Neural cell (in vitro differentiated cells): ENCODE results near the gene LOXL4. TPM values are rescaled to one million over a fixed set of nuclear protein-coding genes. Genes with fewer than 3 reads are reported as not detected.

Source experiments
- H2AFZ ChIP-seq: fragments of 200-600, 300-800 bp; sonication (generic), shearing (Covaris generic); 2 replicates; pipeline ENCODE4 v1.6.0; 2014; ENCODE audit warnings: low read depth, mild to moderate bottlenecking, antibody characterized with exemption, low read length, moderate library complexity
- H3F3A ChIP-seq: fragments of 200-600 bp; shearing (Covaris generic); 2 replicates; pipeline ENCODE4 v1.6.1; 2016; ENCODE audit warnings: mild to moderate bottlenecking, moderate library complexity, mixed read lengths, antibody characterized with exemption, low read length; ENCODE audit not compliant: insufficient read depth, poor library complexity, severe bottlenecking
- H3K27ac ChIP-seq: fragments of 200-600, 300-800 bp; sonication (generic), shearing (Covaris generic); 2 replicates; pipeline ENCODE4 v1.5.1; 2014; ENCODE audit warnings: mild to moderate bottlenecking, low read length, moderate library complexity
- H3K27me3 ChIP-seq: fragments of 300-800, 200-600 bp; sonication (generic), shearing (Covaris generic); 2 replicates; pipeline ENCODE4 v1.6.0; 2014; ENCODE audit warnings: mild to moderate bottlenecking, low read depth, low read length, moderate library complexity; ENCODE audit not compliant: insufficient read depth
- H3K36me3 ChIP-seq: fragments of 300-800, 200-600 bp; sonication (generic), shearing (Covaris generic); 2 replicates; pipeline ENCODE4 v1.5.1; 2014; ENCODE audit warnings: mild to moderate bottlenecking, antibody characterized with exemption, low read length, moderate library complexity; ENCODE audit not compliant: insufficient read depth
- H3K4me2 ChIP-seq: fragments of 300-800, 200-600 bp; sonication (generic), shearing (Covaris generic); 2 replicates; pipeline ENCODE4 v1.6.0; 2014; ENCODE audit warnings: mild to moderate bottlenecking, low read length
- H3K4me3 ChIP-seq: fragments of 300-800, 200-600 bp; sonication (generic), shearing (Covaris generic); 2 replicates; pipeline ENCODE4 v1.5.1; 2014; ENCODE audit warnings: mild to moderate bottlenecking, low read length, moderate library complexity
- H3K79me2 ChIP-seq: fragments of 200-600 bp; shearing (Covaris generic); replicated peaks from 2 replicates; pipeline ENCODE4 v1.6.0; 2014; ENCODE audit warnings: mild to moderate bottlenecking, low read length, moderate library complexity; ENCODE audit not compliant: insufficient read depth
- H3K9ac ChIP-seq: fragments of 300-800, 200-600 bp; sonication (generic), shearing (Covaris generic); 2 replicates; pipeline ENCODE4 v1.6.1; 2016; ENCODE audit warnings: mild to moderate bottlenecking, low read length, mixed read lengths
- H3K9me2 ChIP-seq: fragments of 200-600 bp; shearing (Covaris generic); 2 replicates; pipeline ENCODE4 v1.6.1; 2016; ENCODE audit warnings: mild to moderate bottlenecking, low read length, mixed read lengths; ENCODE audit not compliant: insufficient read depth
- H3K9me3 ChIP-seq: fragments of 200-600, 300-800 bp; sonication (generic), shearing (Covaris generic); 2 replicates; pipeline ENCODE4 v1.6.1; 2016; ENCODE audit warnings: mild to moderate bottlenecking, mixed run types, low read length, moderate library complexity, mixed read lengths
- H4K20me1 ChIP-seq: fragments of 200-600 bp; shearing (Covaris generic); 2 replicates; pipeline ENCODE4 v1.6.1; 2016; ENCODE audit warnings: mild to moderate bottlenecking, mixed run types; ENCODE audit not compliant: insufficient read depth
- EP300 ChIP-seq: fragments of 450-650 bp; conservative IDR thresholded peaks from 2 replicates; pipeline ENCODE4 v1.6.1; 2014; ENCODE audit warnings: antibody characterized with exemption, mild to moderate bottlenecking, moderate library complexity; ENCODE audit not compliant: poor library complexity, severe bottlenecking
- EZH2 ChIP-seq: fragments of 200-600, 300-800 bp; shearing (Covaris generic), sonication (generic); IDR thresholded peaks from 2 replicates; pipeline ENCODE4 v1.6.1; 2014; ENCODE audit warnings: antibody characterized with exemption, low read length, borderline replicate concordance, mild to moderate bottlenecking; ENCODE audit not compliant: insufficient read depth, poor library complexity, severe bottlenecking
- MXI1 ChIP-seq: fragments of 450-650 bp; conservative IDR thresholded peaks from 2 replicates; pipeline ENCODE4 v1.6.1; 2014; ENCODE audit warnings: antibody characterized with exemption, mild to moderate bottlenecking; ENCODE audit not compliant: poor library complexity, severe bottlenecking
- POLR2AphosphoS5 ChIP-seq: IDR thresholded peaks from 2 replicates; pipeline ENCODE4 v1.6.1; 2012
- RAD21 ChIP-seq: fragments of 450-650 bp; conservative IDR thresholded peaks from 2 replicates; pipeline ENCODE4 v1.6.1; 2014; ENCODE audit warnings: antibody characterized with exemption, mild to moderate bottlenecking, moderate library complexity
- SMC3 ChIP-seq: fragments of 450-650 bp; conservative IDR thresholded peaks from 2 replicates; pipeline ENCODE4 v1.6.1; 2014; ENCODE audit warnings: antibody characterized with exemption, mild to moderate bottlenecking, moderate library complexity; ENCODE audit not compliant: poor library complexity
- TAF1 ChIP-seq: IDR thresholded peaks from 2 replicates; pipeline ENCODE4 v1.6.1; 2012; ENCODE audit warnings: low read depth
- polyA plus RNA-seq: library from polyadenylated mRNA; depleted of rRNA; stranded (reverse); fragments of >200 nt; gene quantifications from 2 replicates; pipeline ENCODE4 v1.2.3, GENCODE V29; 2014
- TF ChIP-seq, protein P1 (sequence below): IDR thresholded peaks from 2 replicates; pipeline ENCODE4 v1.6.1; 2012; ENCODE audit warnings: borderline replicate concordance
- TF ChIP-seq, protein P2 (sequence below): fragments of 450-650 bp; IDR thresholded peaks from 2 replicates; pipeline ENCODE4 v1.5.1; 2014; ENCODE audit warnings: antibody characterized with exemption, mild to moderate bottlenecking, moderate library complexity; ENCODE audit not compliant: poor library complexity, severe bottlenecking

The LOXL4 gene
- polyA plus RNA-seq, 1 donor from 2014 or later = not detected

DNA sequence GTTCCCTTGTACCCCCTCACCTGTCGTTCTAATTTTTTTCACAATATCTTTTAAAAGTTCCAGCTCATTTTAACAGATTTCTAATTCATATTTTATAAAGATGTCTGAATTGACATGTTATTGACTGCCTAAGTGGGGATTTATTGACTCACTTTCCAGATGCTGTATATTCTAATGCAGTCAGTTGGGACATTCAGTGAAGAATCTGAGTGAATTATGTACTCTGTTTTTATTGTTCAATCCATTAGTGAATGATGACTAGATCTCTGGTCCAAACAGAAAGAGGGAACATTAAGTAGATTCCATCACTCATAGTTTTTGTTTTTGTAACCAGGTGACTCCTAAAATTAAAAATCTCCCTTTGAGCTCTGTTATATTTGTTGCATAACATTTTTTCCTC, 54.3 kb downstream of the LOXL4 start:
- Histone ChIP-seq H3K9me2 (no peaks in the 10 kb centered on the region), H3K27me3 (no peaks in the 10 kb centered on the region), H3K9me3 (peaks cover 4% of the 10 kb centered on the region), H2AFZ (no peak overlapping the region), H3K27ac (no peak overlapping the region), H4K20me1 (no peaks in the 10 kb centered on the region), H3K36me3 (no peaks in the 10 kb centered on the region), H3F3A (no peaks in the 10 kb centered on the region), H3K4me3 (no peak overlapping the region), H3K79me2 (peaks cover 3% of the 10 kb centered on the region), H3K4me2 (no peak overlapping the region), H3K9ac (no peak overlapping the region)
- TF ChIP-seq MXI1 = no peak
- TF ChIP-seq, protein P1, sequence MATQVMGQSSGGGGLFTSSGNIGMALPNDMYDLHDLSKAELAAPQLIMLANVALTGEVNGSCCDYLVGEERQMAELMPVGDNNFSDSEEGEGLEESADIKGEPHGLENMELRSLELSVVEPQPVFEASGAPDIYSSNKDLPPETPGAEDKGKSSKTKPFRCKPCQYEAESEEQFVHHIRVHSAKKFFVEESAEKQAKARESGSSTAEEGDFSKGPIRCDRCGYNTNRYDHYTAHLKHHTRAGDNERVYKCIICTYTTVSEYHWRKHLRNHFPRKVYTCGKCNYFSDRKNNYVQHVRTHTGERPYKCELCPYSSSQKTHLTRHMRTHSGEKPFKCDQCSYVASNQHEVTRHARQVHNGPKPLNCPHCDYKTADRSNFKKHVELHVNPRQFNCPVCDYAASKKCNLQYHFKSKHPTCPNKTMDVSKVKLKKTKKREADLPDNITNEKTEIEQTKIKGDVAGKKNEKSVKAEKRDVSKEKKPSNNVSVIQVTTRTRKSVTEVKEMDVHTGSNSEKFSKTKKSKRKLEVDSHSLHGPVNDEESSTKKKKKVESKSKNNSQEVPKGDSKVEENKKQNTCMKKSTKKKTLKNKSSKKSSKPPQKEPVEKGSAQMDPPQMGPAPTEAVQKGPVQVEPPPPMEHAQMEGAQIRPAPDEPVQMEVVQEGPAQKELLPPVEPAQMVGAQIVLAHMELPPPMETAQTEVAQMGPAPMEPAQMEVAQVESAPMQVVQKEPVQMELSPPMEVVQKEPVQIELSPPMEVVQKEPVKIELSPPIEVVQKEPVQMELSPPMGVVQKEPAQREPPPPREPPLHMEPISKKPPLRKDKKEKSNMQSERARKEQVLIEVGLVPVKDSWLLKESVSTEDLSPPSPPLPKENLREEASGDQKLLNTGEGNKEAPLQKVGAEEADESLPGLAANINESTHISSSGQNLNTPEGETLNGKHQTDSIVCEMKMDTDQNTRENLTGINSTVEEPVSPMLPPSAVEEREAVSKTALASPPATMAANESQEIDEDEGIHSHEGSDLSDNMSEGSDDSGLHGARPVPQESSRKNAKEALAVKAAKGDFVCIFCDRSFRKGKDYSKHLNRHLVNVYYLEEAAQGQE = no peak
- TF ChIP-seq TAF1 = no peak
- TF ChIP-seq EZH2 = no peak
- TF ChIP-seq EP300 = no peak
- no peak for TF ChIP-seq SMC3
- TF ChIP-seq, protein P2, sequence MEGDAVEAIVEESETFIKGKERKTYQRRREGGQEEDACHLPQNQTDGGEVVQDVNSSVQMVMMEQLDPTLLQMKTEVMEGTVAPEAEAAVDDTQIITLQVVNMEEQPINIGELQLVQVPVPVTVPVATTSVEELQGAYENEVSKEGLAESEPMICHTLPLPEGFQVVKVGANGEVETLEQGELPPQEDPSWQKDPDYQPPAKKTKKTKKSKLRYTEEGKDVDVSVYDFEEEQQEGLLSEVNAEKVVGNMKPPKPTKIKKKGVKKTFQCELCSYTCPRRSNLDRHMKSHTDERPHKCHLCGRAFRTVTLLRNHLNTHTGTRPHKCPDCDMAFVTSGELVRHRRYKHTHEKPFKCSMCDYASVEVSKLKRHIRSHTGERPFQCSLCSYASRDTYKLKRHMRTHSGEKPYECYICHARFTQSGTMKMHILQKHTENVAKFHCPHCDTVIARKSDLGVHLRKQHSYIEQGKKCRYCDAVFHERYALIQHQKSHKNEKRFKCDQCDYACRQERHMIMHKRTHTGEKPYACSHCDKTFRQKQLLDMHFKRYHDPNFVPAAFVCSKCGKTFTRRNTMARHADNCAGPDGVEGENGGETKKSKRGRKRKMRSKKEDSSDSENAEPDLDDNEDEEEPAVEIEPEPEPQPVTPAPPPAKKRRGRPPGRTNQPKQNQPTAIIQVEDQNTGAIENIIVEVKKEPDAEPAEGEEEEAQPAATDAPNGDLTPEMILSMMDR = no peak
- TF ChIP-seq RAD21 = no peak
- no peak for TF ChIP-seq POLR2AphosphoS5

DNA sequence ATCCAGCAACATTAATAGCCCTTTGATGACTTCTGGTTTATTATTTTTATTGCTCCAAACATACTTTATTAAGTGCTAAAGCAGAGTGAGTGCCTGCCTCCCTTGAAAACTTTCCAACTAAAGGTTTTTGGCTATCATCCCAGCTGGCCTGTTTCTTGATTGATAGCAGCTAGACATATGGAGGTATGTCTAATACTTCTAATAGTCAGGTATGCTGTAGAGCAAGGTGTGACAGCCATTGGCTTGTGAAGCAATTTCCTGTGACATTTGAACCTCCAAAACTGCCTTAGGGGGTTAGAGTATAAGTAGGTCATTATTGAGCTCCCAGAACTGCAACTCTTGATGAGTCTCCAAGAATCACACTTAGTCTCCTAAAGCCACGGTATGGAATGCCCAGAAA, 55.8 kb downstream of the LOXL4 start:
- TF ChIP-seq, protein P1 = no peak
- TF ChIP-seq POLR2AphosphoS5 (no peak), MXI1 (no peak), TAF1 (no peak)
- Histone ChIP-seq H2AFZ (no peak overlapping the region), H3K9ac (no peak overlapping the region)

More for the DNA sequence above, 55.8 kb downstream of the LOXL4 start:
- H3K27ac ChIP-seq = no peak overlapping the region
- no peak overlapping the region for H3K4me2 ChIP-seq
- H3K79me2 ChIP-seq = peaks cover 3% of the 10 kb centered on the region
- H3K36me3 ChIP-seq = no peaks in the 10 kb centered on the region
- H4K20me1 ChIP-seq = no peaks in the 10 kb centered on the region
- H3K27me3 ChIP-seq = no peaks in the 10 kb centered on the region
- H3F3A ChIP-seq = no peaks in the 10 kb centered on the region
- H3K4me3 ChIP-seq = no peak overlapping the region
- no peaks in the 10 kb centered on the region for H3K9me2 ChIP-seq
- peaks cover 3% of the 10 kb centered on the region for H3K9me3 ChIP-seq
